HG02610 (cell line): ENCODE results near the gene SNRNP200.
"Not testable (repeated sequence)": the region's sequence is repeated elsewhere in the genome, so short reads cannot be mapped to it uniquely, and the experiment has no call there.

Source experiments
- ATAC-seq: cut with Tn5 transposase; IDR thresholded peaks from one replicate; pipeline ENCODE4 v1.9.1; 2021; ENCODE audit warnings: mild to moderate bottlenecking, moderate library complexity; ENCODE audit not compliant: unreplicated experiment

The SNRNP200 gene

DNA sequence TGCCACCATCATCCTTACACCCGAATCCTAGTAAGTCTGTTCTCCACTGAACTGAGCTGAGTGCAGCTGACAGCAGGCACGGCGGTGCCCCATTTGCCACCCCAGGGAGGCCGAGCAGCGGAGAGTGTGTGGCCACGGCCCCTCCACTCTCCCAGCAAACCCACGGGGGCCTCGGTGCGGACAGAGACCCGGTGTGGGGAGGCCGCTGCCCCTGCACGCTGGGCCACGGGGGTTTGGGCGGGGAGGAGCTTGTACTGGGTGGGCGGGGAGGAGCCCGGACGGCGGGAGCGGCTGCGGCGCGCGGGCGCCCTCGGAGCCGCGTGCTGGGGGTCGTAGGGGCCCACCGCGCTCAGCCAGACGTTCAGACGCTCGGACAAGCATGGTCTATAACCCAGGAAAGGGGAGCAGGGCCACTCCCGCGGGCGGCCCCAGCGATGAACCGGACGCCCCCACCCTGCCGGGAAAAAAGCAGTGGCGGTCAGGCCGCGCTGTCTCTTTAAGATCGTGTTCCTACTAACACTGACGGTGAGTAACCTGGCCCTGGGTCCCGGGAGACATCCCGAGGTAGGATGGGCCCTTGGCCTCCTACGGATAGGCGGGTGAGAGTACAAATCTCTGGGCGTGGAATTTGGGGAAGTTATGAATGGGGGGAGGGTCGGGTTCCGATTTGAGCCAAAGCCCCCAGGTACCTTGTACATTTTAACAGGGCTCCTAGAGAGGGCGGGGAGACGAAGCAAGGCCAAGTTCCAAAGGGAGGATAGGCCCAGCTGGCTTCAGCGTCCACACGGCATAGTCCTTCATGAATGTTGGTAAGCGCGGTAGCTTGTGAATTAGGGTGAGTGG is 19.9 kb upstream of the SNRNP200 start, which contains the start of gene ITPRIPL1:
Gene ITPRIPL1, plus strand, starts transcription at position 277 of the 843 bp plus-strand sequence. Its CDS starts 523 bp downstream, at position 800.
- no peak for ATAC-seq

- ATAC-seq = no peak
These were observed 19.3 kb upstream of the SNRNP200 start for GRCh38 chr2:96324721-96325040.

DNA sequence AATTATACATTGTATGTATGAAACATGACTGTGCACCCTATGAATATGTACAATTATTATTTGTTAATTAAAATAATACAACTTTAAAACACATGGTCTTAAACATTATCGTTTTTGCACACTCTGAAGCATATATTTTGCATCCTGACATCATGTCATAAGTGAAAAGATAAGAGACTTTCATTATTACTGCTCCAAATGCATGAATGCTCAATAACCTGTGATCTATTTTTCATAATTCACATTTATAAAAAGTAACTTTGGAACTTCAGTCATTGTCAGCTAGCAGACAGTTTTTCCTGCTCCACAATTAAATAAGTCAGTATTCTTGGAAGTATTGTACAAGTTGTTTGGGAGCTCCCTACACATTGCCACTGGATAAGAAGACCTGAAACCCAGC is 18.5 kb upstream of the SNRNP200 start:
- ATAC-seq = no peak

- peak; percentile 16 for ATAC-seq
These were observed 15.6 kb upstream of the SNRNP200 start for GRCh38 chr2:96320728-96321622.

DNA sequence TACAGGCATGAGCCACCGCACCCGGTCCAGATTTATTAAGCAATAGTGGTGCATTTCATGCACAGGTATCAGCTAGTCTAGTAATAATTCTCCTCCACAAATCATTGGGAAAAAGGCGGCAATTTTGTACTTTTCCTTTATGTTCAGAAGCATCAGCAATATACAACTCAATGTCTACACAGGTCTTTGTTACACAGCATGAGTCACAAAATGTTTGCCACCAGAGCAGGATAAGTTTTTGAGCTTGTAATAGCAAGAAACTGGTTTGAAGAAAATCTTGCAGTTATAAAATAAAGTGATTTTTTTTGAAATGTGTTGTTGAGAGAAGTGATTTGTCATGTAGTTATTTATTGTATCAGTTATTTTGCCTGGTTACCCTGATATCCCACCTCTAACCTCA is 15.0 kb upstream of the SNRNP200 start:
- ATAC-seq = no peak

DNA sequence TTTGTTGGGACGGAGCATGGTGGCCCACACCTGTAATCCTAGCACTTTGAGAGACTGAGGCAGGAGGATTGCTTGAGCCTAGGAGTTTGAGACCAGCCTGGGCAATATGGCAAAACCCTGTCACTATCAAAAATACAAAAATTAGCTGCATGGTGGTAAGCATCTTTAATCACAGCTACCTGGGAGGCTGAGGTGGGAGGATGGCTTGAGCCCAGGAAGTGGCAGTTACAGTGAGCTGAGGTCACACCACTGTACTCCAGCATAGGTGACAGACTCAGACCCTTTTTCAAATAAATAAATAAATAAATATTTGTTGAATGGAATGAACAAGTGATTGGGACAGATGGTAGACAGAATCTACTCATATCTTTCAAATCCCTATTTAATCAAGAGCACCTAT is 14.1 kb upstream of the SNRNP200 start:
- ATAC-seq = no peak

- ATAC-seq = no peak
These were observed 13.4 kb upstream of the SNRNP200 start for GRCh38 chr2:96318723-96319122.

DNA sequence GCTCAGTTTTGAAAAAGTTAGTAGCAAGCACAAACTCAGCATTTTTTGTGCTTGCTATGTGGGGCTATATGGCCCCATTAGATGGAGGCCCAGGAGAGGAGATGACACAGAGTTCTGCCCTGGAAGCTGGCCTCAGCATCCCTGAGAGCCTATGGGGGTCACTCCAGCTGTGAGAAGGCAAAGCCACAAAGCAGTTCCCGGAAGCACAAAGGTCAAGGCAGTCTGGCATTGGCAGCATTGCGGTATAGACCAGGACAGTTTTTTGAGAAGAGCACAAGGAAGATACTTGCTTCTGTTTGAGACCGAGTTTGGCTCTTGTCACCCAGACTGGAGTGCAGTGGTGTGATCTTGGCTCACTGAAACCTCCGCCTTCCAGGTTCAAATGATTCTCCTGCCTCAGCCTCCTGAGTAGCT is 12.2 kb upstream of the SNRNP200 start:
- no peak for ATAC-seq

GRCh38 chr2:96316999-96317398 is 11.7 kb upstream of the SNRNP200 start:
- ATAC-seq = no peak

- peak; percentile 50 for ATAC-seq
These were observed 10.2 kb upstream of the SNRNP200 start for GRCh38 chr2:96315400-96316071.

- no peak for ATAC-seq
These were observed 9.7 kb upstream of the SNRNP200 start for GRCh38 chr2:96315005-96315399.

- no peak for ATAC-seq
These were observed 2.9 kb upstream of the SNRNP200 start for GRCh38 chr2:96308248-96308647.

GRCh38 chr2:96306370-96306769 is 1.0 kb upstream of the SNRNP200 start:
- no peak for ATAC-seq

GRCh38 chr2:96305979-96306308 is 598 bp upstream of the SNRNP200 start:
- ATAC-seq = no peak

- ATAC-seq = no peak
These were observed 740 bp downstream of the SNRNP200 start for GRCh38 chr2:96304606-96305005.

GRCh38 chr2:96301865-96302264 is 3.5 kb downstream of the SNRNP200 start:
- ATAC-seq = no peak

- ATAC-seq = no peak
These were observed 8.4 kb downstream of the SNRNP200 start for GRCh38 chr2:96296925-96297324.

DNA sequence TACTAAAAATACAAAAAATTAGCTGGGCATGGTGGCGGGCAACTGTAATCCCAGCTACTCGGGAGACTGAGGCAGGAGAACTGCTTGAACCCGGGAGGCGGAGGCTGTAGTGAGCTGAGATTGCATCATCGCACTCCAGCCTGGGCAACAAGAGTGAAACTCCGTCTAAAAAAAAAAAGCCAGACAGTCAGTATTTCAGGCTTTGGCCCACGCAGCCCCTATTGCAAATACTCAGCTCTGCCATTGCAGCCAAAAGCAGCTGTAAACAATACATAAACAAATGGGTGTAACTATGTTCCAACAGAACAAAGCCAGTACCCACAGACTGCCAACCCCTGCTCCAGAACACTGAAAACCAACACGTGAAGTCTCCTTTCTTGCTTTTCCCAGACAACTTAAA is 11.1 kb downstream of the SNRNP200 start:
- ATAC-seq = not testable (repeated sequence)

DNA sequence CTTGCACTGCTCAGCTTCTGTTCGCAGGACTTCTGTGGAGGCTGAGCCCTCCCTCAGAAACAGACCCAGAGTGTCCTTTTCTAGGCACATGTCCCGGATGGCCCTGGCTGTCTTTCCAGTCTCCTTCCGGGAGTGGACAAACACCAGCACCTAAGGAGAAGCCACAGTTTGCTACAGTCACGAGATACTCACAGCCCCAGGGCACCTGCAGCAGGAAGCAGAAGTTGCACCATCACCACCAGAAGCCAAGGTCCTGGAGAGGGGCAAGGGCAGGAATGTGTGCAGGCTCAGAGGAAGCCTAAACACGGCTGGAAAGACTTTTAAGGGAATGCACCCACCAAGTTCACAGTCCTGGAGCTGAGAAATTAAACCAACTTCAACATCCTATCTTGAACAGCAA is 13.6 kb downstream of the SNRNP200 start:
- no peak for ATAC-seq

DNA sequence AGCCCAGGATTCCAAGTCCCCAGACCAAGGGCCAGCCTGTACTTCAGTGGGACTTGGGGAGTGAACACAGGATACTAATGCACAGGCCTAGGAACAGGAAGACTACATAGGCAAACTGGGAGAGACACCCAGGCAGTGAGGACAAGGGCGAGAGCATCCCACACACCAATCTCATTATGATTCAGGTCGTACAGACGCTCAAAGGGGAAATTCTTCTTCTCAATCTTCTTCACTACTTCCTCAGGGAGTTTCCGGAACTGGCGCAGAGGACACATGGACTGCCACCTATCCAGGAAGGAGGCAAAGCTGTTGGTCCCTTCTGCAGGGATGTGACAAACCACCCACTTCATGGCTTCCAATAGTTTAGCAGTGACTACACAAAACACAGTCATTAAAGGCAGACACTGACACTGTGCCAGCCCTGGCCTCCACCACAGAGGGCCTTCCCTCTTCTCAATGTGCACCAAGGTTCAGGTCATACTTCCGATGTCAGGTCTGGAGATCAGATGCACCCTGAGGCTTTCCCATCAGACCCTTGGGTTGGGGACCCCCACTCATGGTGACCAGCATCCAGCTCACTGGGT is 18.0 kb downstream of the SNRNP200 start:
- ATAC-seq = no peak
